Left lung (tissue), 10 donors: Measurements from ENCODE around the gene ABCA1. TPM values are rescaled to one million over a fixed set of nuclear protein-coding genes. Genes with fewer than 3 reads are reported as not detected.
A peak's percentile ranks its signal among the peaks of the same experiment; 100 is the strongest.

ENCODE experiments used
- ATAC-seq: fragments of 200-7000 bp; cut with Tn5 transposase; one replicate; pipeline ENCODE4 v1.9.1; 2020; ENCODE audit warnings: moderate library complexity
- DNase-seq, 4 donors: peaks; one replicate each; pipeline ENCODE4 v3.0.0-alpha.2; 2013 to 2020
- H3K27ac ChIP-seq, 2 donors: fragments of 200-600 bp; sonication (generic) in 1 of 2; one replicate each; pipeline versions ENCODE4 v1.5.0 to v1.8.0; 2020 to 2021
- H3K27me3 ChIP-seq, 2 donors: fragments of 200-600 bp; sonication (generic) in 1 of 2; one replicate each; pipeline versions ENCODE4 v1.5.0 to v1.8.0; 2020 to 2021
- H3K36me3 ChIP-seq, 2 donors: fragments of 200-600 bp; sonication (generic) in 1 of 2; one replicate each; pipeline versions ENCODE4 v1.5.0 to v1.8.0; 2020 to 2021
- H3K4me1 ChIP-seq, 2 donors: fragments of 200-600 bp; one replicate each; pipeline ENCODE4 v1.8.0; 2021
- H3K4me3 ChIP-seq, 2 donors: fragments of 200-600 bp; sonication (generic) in 1 of 2; one replicate each; pipeline versions ENCODE4 v1.5.0 to v1.8.0; 2020 to 2021; ENCODE audit warnings: mild to moderate bottlenecking in 1 of 2
- H3K9me3 ChIP-seq, 2 donors: fragments of 200-600 bp; sonication (generic) in 1 of 2; one replicate each; pipeline versions ENCODE4 v1.5.0 to v1.8.0; 2020 to 2021
- CTCF ChIP-seq, 2 donors: fragments of 200-600 bp; sonication (generic) in 1 of 2; IDR thresholded peaks; one replicate each; pipeline versions ENCODE4 v1.5.0 to v1.8.0; 2021; ENCODE audit warnings: antibody characterized with exemption in 2 of 2
- intact Hi-C, 2 donors: fragments of 100-400 bp; cut with DNase I; formaldehyde crosslinking; loops; one replicate each; pipeline versions ENCODE4 v1.11.2 to v1.14.2; 2022
- polyA plus RNA-seq, 6 donors: library from polyadenylated mRNA; unstranded; fragments of 120-200 nt; gene quantifications; one replicate each; pipeline ENCODE4 v1.2.1, GENCODE V29; 2013; ENCODE audit not compliant: insufficient read length in 6 of 6
- total RNA-seq, 2 donors: library from RNA; stranded (reverse); fragmentation: NEBNext Ultra II Directional; extraction: Animal tissue kit (Norgen Biotek cat#: 25700); gene quantifications; one replicate each; pipeline ENCODE4 v1.2.1, GENCODE V29; 2021
- donor health status: DM: no; HTN: yes; CAD: no.
- donor health status: DM: no; HTN: no; CAD: no.

ABCA1 gene
- total and polyA plus RNA-seq, 8 donors = 12.8 to 53.0 (median 18.2) TPM

GRCh38 chr9:104820336-104820735 is 107.6 kb downstream of the ABCA1 start:
- Histone ChIP-seq H3K4me3 (no peak overlapping the region), H3K27ac (no peak overlapping the region), H3K4me1 (no peaks in the 10 kb centered on the region), H3K27me3 (no peaks in the 10 kb centered on the region), H3K36me3 (peaks cover 0 to 99% of the 10 kb centered on the region in 2 donors), H3K9me3 (no peaks in the 10 kb centered on the region)
- no peak for DNase-seq
- TF ChIP-seq CTCF (IDR thresholded peaks at IDR 0.05) = no peak
- intact Hi-C loops = no loop called here
- no peak for ATAC-seq

GRCh38 chr9:104819033-104819432 is 108.9 kb downstream of the ABCA1 start:
- no peaks in the 10 kb centered on the region for H3K27me3 ChIP-seq
- ATAC-seq (no peak), DNase-seq (no peak)
- H3K27ac ChIP-seq = no peak overlapping the region
- no peak overlapping the region for H3K4me3 ChIP-seq
- no peaks in the 10 kb centered on the region for H3K4me1 ChIP-seq
- H3K36me3 ChIP-seq = peaks cover 0 to 99% of the 10 kb centered on the region in 2 donors
- intact Hi-C loops = no loop called here
- TF ChIP-seq CTCF (IDR thresholded peaks at IDR 0.05) = no peak
- no peaks in the 10 kb centered on the region for H3K9me3 ChIP-seq

- no peak for TF ChIP-seq CTCF (IDR thresholded peaks at IDR 0.05)
- no peaks in the 10 kb centered on the region for H3K27me3 ChIP-seq
- intact Hi-C loops = no loop called here
- DNase-seq (no peak), ATAC-seq (no peak)
- H3K36me3 ChIP-seq = peaks cover 0 to 99% of the 10 kb centered on the region in 2 donors
- H3K4me3 ChIP-seq = no peak overlapping the region
- H3K27ac ChIP-seq = no peak overlapping the region
- no peaks in the 10 kb centered on the region for H3K9me3 ChIP-seq
- no peaks in the 10 kb centered on the region for H3K4me1 ChIP-seq
Observed at GRCh38 chr9:104817437-104817836, 110.5 kb downstream of the ABCA1 start.

GRCh38 chr9:104815851-104816565 is 111.9 kb downstream of the ABCA1 start:
- Histone ChIP-seq H3K9me3 (no peaks in the 10 kb centered on the region), H3K4me1 (no peaks in the 10 kb centered on the region), H3K27ac (no peak overlapping the region), H3K27me3 (no peaks in the 10 kb centered on the region), H3K4me3 (no peak overlapping the region), H3K36me3 (peaks cover 0 to 100% of the 10 kb centered on the region in 2 donors)
- intact Hi-C loops = no loop called here
- DNase-seq = no peak
- no peak for ATAC-seq
- no peak for TF ChIP-seq CTCF (IDR thresholded peaks at IDR 0.05)

- TF ChIP-seq CTCF (IDR thresholded peaks at IDR 0.05) = no peak
- intact Hi-C loops = no loop called here
- Histone ChIP-seq H3K9me3 (no peaks in the 10 kb centered on the region), H3K4me1 (no peaks in the 10 kb centered on the region), H3K4me3 (no peak overlapping the region), H3K36me3 (peaks cover 0 to 95% of the 10 kb centered on the region in 2 donors), H3K27me3 (no peaks in the 10 kb centered on the region), H3K27ac (no peak overlapping the region)
- no peak for DNase-seq
- ATAC-seq = peak; percentile 52
Observed at GRCh38 chr9:104810421-104811339, 117.3 kb downstream of the ABCA1 start.
